Loucy (cell line): ENCODE measurements around the gene KCND1.

Experiments used
- H2AFZ ChIP-seq: fragments of 200-600 bp; sonication (generic); 2 replicates; pipeline ENCODE4 v1.6.0; 2016; ENCODE audit warnings: antibody characterized with exemption, mild to moderate bottlenecking, low read length, moderate library complexity
- H3F3A ChIP-seq: fragments of 200-600 bp; 2 replicates; pipeline ENCODE4 v1.6.0; 2016; ENCODE audit warnings: antibody characterized with exemption, low read depth, mild to moderate bottlenecking
- H3K27me3 ChIP-seq: fragments of 200-600 bp; sonication (generic); 2 replicates; pipeline ENCODE4 v1.6.1; 2014; ENCODE audit warnings: low read length, mild to moderate bottlenecking; ENCODE audit not compliant: insufficient read depth, poor library complexity, severe bottlenecking
- H3K36me3 ChIP-seq: fragments of 200-600 bp; sonication (generic); 2 replicates; pipeline ENCODE4 v1.6.1; 2016; ENCODE audit warnings: low read length; ENCODE audit not compliant: insufficient read depth
- H3K4me1 ChIP-seq: fragments of 200-600 bp; sonication (generic); 2 replicates; pipeline ENCODE4 v1.5.1; 2014; ENCODE audit warnings: low read length, mild to moderate bottlenecking; ENCODE audit not compliant: insufficient read depth, poor library complexity, severe bottlenecking
- H3K4me2 ChIP-seq: fragments of 200-600 bp; sonication (generic); 2 replicates; pipeline ENCODE4 v1.6.0; 2014; ENCODE audit warnings: antibody characterized with exemption, low read length, low read depth, mild to moderate bottlenecking; ENCODE audit not compliant: poor library complexity, severe bottlenecking
- H3K4me3 ChIP-seq: fragments of 200-600 bp; sonication (generic); 2 replicates; pipeline ENCODE4 v1.5.1; 2014; ENCODE audit warnings: low read length, mild to moderate bottlenecking, mixed read lengths; ENCODE audit not compliant: poor library complexity, severe bottlenecking
- H3K79me2 ChIP-seq: fragments of 200-600 bp; sonication (generic); 2 replicates; pipeline ENCODE4 v1.6.1; 2014; ENCODE audit warnings: low read length; ENCODE audit not compliant: insufficient read depth
- H3K9ac ChIP-seq: fragments of 200-600 bp; sonication (generic); 2 replicates; pipeline ENCODE4 v1.6.0; 2014; ENCODE audit warnings: mild to moderate bottlenecking, low read depth, low read length, moderate library complexity; ENCODE audit not compliant: poor library complexity, severe bottlenecking
- H3K9me2 ChIP-seq: fragments of 200-600 bp; sonication (generic); replicated peaks from 2 replicates; pipeline ENCODE4 v1.6.1; 2016; ENCODE audit warnings: low read depth, low read length, mixed read lengths
- H3K9me3 ChIP-seq: fragments of 200-600 bp; sonication (generic); 2 replicates; pipeline ENCODE4 v1.6.1; 2014; ENCODE audit warnings: mild to moderate bottlenecking, antibody characterized with exemption, low read length, low read depth; ENCODE audit not compliant: insufficient read depth
- H4K20me1 ChIP-seq: fragments of 200-600 bp; sonication (generic); 2 replicates; pipeline ENCODE4 v1.6.0; 2014; ENCODE audit warnings: antibody characterized with exemption, low read length, mild to moderate bottlenecking; ENCODE audit not compliant: insufficient read depth, poor library complexity, severe bottlenecking
- CTCF ChIP-seq: fragments of 200-600 bp; sonication (generic); conservative IDR thresholded peaks from 2 replicates; pipeline ENCODE4 v1.5.1; 2014; ENCODE audit warnings: mild to moderate bottlenecking, antibody characterized with exemption, low read length
- EZH2phosphoT487 ChIP-seq: fragments of 200-600 bp; IDR thresholded peaks from 2 replicates; pipeline ENCODE4 v1.6.1; 2018; ENCODE audit warnings: antibody characterized with exemption, mild to moderate bottlenecking, moderate library complexity, borderline replicate concordance

KCND1 gene

GRCh38 chrX:48937054-48937907, 34.4 kb downstream of the KCND1 start:
- Histone ChIP-seq H3K9ac (no peak overlapping the region), H3K4me3 (peak overlapping the region; percentile 17), H3K9me3 (no peaks in the 10 kb centered on the region), H3K4me1 (peaks cover 5% of the 10 kb centered on the region), H3K36me3 (peaks cover 42% of the 10 kb centered on the region; the same call in 1 of the 2 replicates), H3K4me2 (peak overlapping the region; percentile 46), H3K9me2 (no peaks in the 10 kb centered on the region), H3F3A (no peaks in the 10 kb centered on the region), H4K20me1 (peaks cover 5% of the 10 kb centered on the region), H2AFZ (no peak overlapping the region), H3K79me2 (peaks cover 25% of the 10 kb centered on the region; the same call in 1 of the 2 replicates), H3K27me3 (no peaks in the 10 kb centered on the region)
- TF ChIP-seq CTCF = peak; percentile 24; the same call in 1 of the 2 replicates
- no peak for TF ChIP-seq EZH2phosphoT487

- Histone ChIP-seq H3K4me1 (peaks cover 5% of the 10 kb centered on the region), H3K9me3 (no peaks in the 10 kb centered on the region), H3K36me3 (peaks cover 40% of the 10 kb centered on the region; the same call in 1 of the 2 replicates), H3K4me2 (peak overlapping the region; percentile 46), H4K20me1 (peaks cover 5% of the 10 kb centered on the region), H3K9me2 (no peaks in the 10 kb centered on the region), H3K4me3 (no peak overlapping the region), H3F3A (no peaks in the 10 kb centered on the region), H3K9ac (no peak overlapping the region), H3K79me2 (peaks cover 22% of the 10 kb centered on the region; the same call in 1 of the 2 replicates), H2AFZ (no peak overlapping the region), H3K27me3 (no peaks in the 10 kb centered on the region)
- TF ChIP-seq CTCF = no peak
Observed at GRCh38 chrX:48936429-48937053, 35.1 kb downstream of the KCND1 start.

- Histone ChIP-seq H3K4me3 (no peak overlapping the region), H3K9ac (no peak overlapping the region), H3K4me1 (peaks cover 5% of the 10 kb centered on the region), H3F3A (no peaks in the 10 kb centered on the region), H2AFZ (no peak overlapping the region), H3K27me3 (no peaks in the 10 kb centered on the region), H3K4me2 (no peak overlapping the region), H4K20me1 (peaks cover 5% of the 10 kb centered on the region), H3K9me2 (no peaks in the 10 kb centered on the region), H3K79me2 (peaks cover 15% of the 10 kb centered on the region; the same call in 1 of the 2 replicates), H3K9me3 (no peaks in the 10 kb centered on the region), H3K36me3 (peaks cover 42% of the 10 kb centered on the region; the same call in 1 of the 2 replicates)
- TF ChIP-seq CTCF (no peak), EZH2phosphoT487 (no peak)
Observed at GRCh38 chrX:48935301-48935670, 36.4 kb downstream of the KCND1 start.
